Measurements from ENCODE around the gene RPP40. TPM values are rescaled to one million over a fixed set of nuclear protein-coding genes. Genes with fewer than 3 reads are reported as not detected.

Gene RPP40
- total RNA-seq, 3 donors from 2014 or later, result 5.9 to 9.2 (median 7.5) TPM

DNA sequence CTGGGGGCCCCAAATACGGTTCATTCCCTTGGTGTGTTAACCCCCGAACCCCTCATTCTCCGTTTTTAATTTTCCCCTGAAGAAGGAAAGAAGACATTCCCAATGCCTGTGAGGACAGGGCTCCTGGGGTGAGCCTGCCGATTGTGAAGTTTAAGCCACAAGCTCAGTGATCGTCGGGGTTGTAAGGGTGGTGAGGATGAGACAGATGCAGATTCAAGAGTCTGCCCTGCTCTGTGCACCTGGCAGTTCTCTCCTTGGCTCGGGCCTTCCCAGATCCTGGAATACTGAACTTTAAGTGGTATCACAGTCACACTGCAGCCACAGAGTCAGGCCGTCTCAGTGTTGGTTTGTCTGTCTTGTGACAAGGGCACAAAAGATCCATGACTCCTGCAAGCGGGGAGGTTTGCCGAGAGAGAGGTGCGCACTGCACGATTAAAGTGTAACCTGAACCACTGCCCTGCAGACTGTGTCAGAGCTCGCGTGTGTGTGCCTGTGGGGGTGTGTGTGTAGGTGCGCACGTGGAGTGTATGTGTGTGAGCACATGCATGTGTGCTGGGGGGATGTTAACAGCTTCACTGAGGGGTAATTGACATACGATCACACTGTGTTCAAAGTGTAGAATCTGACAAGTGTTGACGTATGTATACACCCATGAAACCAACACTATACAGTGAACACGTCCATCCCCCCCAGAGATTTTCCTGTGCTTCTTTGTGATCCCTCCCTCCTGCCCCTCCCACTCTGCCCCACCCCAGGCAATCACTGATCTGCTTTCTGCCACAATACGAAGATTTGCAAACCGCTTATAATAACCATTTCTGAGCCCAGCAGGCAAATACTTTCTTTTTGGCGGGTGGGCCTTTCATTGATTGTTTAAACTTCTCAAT is 38.9 kb downstream of the RPP40 start:
- Histone ChIP-seq H3K4me3 (no peak overlapping the region), H3K9me3 (no peaks in the 10 kb centered on the region), H3K36me3 (no peaks in the 10 kb centered on the region), H3K27me3 (no peaks in the 10 kb centered on the region), H3K4me1 (no peaks in the 10 kb centered on the region), H3K27ac (no peak overlapping the region)
- DNase-seq (ENCODE audit: low spot score in 2 of 2), result no peak
- TF ChIP-seq, protein P1, sequence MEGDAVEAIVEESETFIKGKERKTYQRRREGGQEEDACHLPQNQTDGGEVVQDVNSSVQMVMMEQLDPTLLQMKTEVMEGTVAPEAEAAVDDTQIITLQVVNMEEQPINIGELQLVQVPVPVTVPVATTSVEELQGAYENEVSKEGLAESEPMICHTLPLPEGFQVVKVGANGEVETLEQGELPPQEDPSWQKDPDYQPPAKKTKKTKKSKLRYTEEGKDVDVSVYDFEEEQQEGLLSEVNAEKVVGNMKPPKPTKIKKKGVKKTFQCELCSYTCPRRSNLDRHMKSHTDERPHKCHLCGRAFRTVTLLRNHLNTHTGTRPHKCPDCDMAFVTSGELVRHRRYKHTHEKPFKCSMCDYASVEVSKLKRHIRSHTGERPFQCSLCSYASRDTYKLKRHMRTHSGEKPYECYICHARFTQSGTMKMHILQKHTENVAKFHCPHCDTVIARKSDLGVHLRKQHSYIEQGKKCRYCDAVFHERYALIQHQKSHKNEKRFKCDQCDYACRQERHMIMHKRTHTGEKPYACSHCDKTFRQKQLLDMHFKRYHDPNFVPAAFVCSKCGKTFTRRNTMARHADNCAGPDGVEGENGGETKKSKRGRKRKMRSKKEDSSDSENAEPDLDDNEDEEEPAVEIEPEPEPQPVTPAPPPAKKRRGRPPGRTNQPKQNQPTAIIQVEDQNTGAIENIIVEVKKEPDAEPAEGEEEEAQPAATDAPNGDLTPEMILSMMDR (IDR thresholded peaks at IDR 0.05), result no peak
- TF ChIP-seq POLR2A (IDR thresholded peaks at IDR 0.05) (no peak), POLR2AphosphoS5 (IDR thresholded peaks at IDR 0.05) (no peak)
- intact Hi-C loops (cut with DNase I; ENCODE audit: low total_unique reads), result no loop called here

DNA sequence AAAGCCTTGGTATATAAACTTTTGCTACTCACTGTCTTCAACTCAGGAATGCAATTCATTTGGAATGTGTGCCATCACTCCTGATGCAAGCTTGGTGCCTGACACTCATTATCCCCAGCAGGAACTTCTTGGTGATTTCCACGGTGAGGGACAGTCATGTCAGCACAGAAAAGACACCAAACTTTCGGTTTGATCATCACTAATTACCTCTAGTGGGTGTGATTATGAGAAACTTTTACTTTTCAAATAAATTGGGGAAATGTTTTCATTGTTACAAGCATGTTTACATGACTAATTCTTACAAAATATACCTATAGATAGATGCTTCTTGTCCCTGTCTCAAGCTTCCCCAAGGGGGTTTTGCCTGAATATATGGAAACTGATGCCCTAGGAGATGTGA is 40.9 kb downstream of the RPP40 start:
- Histone ChIP-seq H3K4me3 (no peak overlapping the region), H3K27ac (no peak overlapping the region), H3K4me1 (no peaks in the 10 kb centered on the region), H3K27me3 (no peaks in the 10 kb centered on the region), H3K36me3 (no peaks in the 10 kb centered on the region), H3K9me3 (no peaks in the 10 kb centered on the region)
- no peak for DNase-seq (ENCODE audit: low spot score in 2 of 2)
- TF ChIP-seq POLR2AphosphoS5 (IDR thresholded peaks at IDR 0.05) (no peak), POLR2A (IDR thresholded peaks at IDR 0.05) (no peak)
- TF ChIP-seq, protein P1 (IDR thresholded peaks at IDR 0.05), result no peak
- intact Hi-C loops (cut with DNase I; ENCODE audit: low total_unique reads), result no loop called here

DNA sequence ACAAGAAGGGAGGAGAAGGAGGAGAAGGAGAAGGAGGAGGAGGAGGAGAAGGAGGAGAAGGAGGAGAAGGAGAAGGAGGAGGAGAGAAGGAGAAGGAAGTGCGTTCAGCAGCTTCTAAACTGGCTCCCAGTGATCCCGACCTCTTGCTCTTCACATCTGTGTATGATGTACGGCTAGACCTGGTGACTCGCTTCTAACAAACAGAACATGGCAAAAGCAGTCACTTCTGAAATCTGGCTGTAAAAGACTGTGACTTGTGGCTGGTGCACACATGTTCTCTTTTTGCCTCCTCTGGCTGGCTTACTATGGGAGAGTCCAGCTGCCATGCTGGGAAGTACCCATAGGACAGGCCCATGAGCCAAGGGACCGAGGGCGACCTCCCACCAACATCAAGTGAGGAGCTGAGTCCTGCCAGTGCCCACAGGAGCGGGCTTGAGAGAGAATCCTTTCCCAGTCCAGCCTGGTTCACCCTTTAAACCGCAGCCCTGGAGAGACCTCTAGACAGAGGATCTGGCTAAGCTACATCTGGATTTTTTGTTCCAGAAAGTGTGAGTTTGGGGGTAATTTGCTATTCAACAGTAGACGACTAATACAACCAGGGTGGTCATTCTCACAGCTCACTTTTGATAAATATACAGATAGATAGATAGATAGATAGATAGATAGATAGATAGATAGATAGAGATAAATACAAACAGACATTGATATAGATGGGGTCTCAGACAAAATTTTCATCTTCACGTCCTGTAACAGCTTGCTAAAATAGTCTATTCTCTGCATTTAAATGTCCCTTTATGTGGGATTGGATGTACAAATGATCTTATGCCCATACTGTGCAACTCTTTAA is 42.3 kb downstream of the RPP40 start:
- intact Hi-C loops (cut with DNase I; ENCODE audit: low total_unique reads), result no loop called here
- no peaks in the 10 kb centered on the region for H3K27me3 ChIP-seq
- no peaks in the 10 kb centered on the region for H3K36me3 ChIP-seq
- H3K9me3 ChIP-seq, result no peaks in the 10 kb centered on the region
- TF ChIP-seq POLR2A (IDR thresholded peaks at IDR 0.05), result no peak
- TF ChIP-seq POLR2AphosphoS5 (IDR thresholded peaks at IDR 0.05), result no peak
- TF ChIP-seq, protein P1 (IDR thresholded peaks at IDR 0.05), result no peak
- no peaks in the 10 kb centered on the region for H3K4me1 ChIP-seq
- H3K4me3 ChIP-seq, result no peak overlapping the region
- no peak for DNase-seq (ENCODE audit: low spot score in 2 of 2)
- no peak overlapping the region for H3K27ac ChIP-seq

DNA sequence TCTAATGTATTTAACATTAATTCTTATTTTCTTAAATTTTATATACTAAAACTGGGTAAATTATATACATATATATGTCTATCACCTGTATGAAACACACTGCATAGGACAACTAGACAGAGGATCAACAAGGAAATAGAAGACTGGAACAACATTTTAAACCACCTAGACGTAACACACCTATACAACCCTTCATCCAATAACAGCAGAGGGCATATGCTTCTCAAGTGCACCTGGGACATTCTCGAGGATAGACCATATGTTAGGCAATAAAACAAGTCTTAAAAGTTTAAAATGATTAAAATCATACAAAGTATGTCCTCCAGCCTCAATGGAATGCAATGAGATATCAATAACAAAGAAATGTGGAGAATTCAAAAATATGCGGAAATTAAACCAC is 45.2 kb downstream of the RPP40 start:
- no peak overlapping the region for H3K27ac ChIP-seq
- intact Hi-C loops (cut with DNase I; ENCODE audit: low total_unique reads), result no loop called here

More for the DNA sequence above, 45.2 kb downstream of the RPP40 start:
- no peak for TF ChIP-seq POLR2A (IDR thresholded peaks at IDR 0.05)
- TF ChIP-seq, protein P1 (IDR thresholded peaks at IDR 0.05), result no peak
- TF ChIP-seq POLR2AphosphoS5 (IDR thresholded peaks at IDR 0.05), result no peak
- no peak for DNase-seq (ENCODE audit: low spot score in 2 of 2)
- Histone ChIP-seq H3K27me3 (no peaks in the 10 kb centered on the region), H3K4me3 (no peak overlapping the region), H3K36me3 (no peaks in the 10 kb centered on the region), H3K9me3 (no peaks in the 10 kb centered on the region), H3K4me1 (no peaks in the 10 kb centered on the region)

Data from breast epithelium (tissue), 4 donors.